Measurements from ENCODE around the gene PPP1R9B. TPM values are rescaled to one million over a fixed set of nuclear protein-coding genes. Genes with fewer than 3 reads are reported as not detected.

The PPP1R9B gene
- total RNA-seq, 6 experiments from 2014 or later: 9.9 to 18.1 (median 12.0) TPM

GRCh38 chr17:50118828-50119218 lies 31.7 kb downstream of the PPP1R9B start:
- 60% methylated on average over 1 of the region's 4 CpGs for WGBS (ENCODE audit: insufficient coverage, low coverage, low lambda C conversion rate, missing lambda C conversion rate)
- Histone ChIP-seq H3K36me3 (no peaks in the 10 kb centered on the region), H3K4me3 (no peak overlapping the region), H3K4me1 (peaks cover 0 to 13% (median 0%) of the 10 kb centered on the region in 4 donors), H3K9me3 (no peaks in the 10 kb centered on the region), H3K27ac (no peak overlapping the region), H3K27me3 (no peaks in the 10 kb centered on the region)
- intact Hi-C loops (cut with DNase I): loop anchor here (10.0 kb wide), 1 partner anchor 46 kb away; the partner anchor contains the start of gene SGCA (in 2 of the 2)
- no peak for DNase-seq
- ATAC-seq: no peak
- TF ChIP-seq POLR2A (IDR thresholded peaks at IDR 0.05): no peak
- TF ChIP-seq CTCF (IDR thresholded peaks at IDR 0.05): no peak

DNA sequence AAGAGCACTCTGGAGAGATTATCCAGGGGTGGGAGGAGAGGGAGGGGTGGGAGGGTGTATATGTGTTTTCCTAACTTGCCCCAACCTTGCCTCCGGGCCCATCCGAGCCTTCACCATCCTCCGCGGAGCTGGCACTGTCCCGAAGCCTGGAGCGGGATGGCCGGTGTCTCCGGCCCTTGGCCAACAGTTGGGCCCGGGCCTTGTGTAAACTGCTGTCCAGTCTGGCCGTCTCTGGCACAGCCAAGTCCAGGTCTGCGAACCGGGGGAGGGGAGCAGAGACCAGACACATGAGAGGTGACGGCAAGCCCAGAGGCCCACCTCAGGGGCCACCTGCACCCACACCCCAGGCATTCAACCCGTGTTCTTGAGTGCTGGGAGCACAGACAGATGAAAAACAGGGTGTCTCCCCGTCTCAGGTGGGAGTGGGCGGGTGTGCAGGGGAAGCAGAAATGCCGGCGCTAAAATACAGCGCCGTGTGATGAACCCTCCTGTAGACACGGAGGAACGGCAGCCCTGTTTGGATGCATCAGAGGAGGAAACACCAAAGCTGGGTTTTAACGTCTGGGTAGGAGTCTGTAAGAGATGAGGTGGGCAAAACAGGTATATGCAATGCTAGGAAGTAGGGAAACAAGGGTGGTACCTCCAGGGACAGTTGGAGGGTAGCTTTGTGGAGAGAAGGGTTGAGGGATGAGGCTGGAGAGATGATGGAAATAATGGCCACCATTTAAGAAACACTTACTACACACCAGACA lies 32.2 kb downstream of the PPP1R9B start:
- Histone ChIP-seq H3K27ac (no peak overlapping the region), H3K9me3 (no peaks in the 10 kb centered on the region), H3K4me3 (no peak overlapping the region), H3K4me1 (peaks cover 0 to 13% (median 0%) of the 10 kb centered on the region in 4 donors), H3K36me3 (no peaks in the 10 kb centered on the region), H3K27me3 (no peaks in the 10 kb centered on the region)
- intact Hi-C loops (cut with DNase I): loop anchor here (10.0 kb wide), 1 partner anchor 47 kb away; the partner anchor contains the start of gene SGCA (in 2 of the 2)
- peak in 2 of 4 donors; percentile 9 to 20 for ATAC-seq
- 61% methylated on average over 12 of the region's 23 CpGs for WGBS (ENCODE audit: insufficient coverage, low coverage, low lambda C conversion rate, missing lambda C conversion rate)
- TF ChIP-seq CTCF (IDR thresholded peaks at IDR 0.05) (no peak), POLR2A (IDR thresholded peaks at IDR 0.05) (no peak)
- no peak for DNase-seq

DNA sequence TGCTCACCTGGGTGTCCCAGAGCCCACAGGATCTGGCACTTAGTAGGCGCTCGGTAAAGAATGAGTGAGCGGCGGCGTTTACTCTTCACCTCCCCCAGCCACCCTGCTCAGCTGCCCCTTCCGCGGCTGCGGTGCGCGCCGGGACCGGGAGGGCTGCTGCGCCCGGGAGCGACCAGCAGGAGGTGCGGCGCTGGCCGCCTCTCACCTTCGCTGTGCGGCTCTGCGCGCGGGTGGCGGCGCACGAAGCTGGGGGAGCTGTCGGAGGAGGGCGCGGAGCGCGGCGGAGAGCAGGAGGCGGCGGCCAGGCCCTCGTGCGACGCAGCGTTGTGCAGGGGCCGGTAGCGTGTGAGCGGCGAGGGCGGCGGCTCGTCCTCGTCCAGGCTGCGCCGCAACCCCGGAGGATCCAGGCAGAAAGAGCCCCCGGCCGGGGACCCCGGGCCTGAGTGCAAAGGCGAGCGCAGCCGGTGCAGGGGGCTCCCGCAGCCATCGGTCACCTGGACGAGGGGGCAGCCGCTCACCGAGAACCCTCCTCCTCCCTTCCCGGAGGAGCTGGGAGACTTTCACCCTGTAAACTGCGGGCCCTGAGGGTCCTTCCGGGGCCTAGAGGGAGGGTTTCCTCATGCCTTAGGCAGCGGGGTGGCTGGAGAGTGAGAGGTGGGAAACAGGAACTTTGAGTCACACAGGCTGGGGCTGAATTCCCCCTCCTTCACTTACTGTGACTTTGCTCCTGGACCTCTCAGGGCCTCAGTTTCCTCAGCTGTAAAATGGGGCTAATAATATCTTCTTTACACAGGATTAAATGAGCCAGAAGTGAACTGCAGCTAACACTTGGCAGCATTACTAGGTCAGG lies 33.0 kb downstream of the PPP1R9B start:
- intact Hi-C loops (cut with DNase I): loop anchor here (10.0 kb wide), 1 partner anchor 47 kb away; the partner anchor contains the start of gene SGCA (in 2 of the 2)
- no peak overlapping the region for H3K27ac ChIP-seq
- peak in 2 of 3 donors; percentile 59 to 70 for DNase-seq

More for the DNA sequence above, 33.0 kb downstream of the PPP1R9B start:
- Histone ChIP-seq H3K36me3 (no peaks in the 10 kb centered on the region), H3K4me3 (no peak overlapping the region), H3K27me3 (no peaks in the 10 kb centered on the region), H3K4me1 (peaks cover 0 to 16% (median 1%) of the 10 kb centered on the region in 4 donors), H3K9me3 (no peaks in the 10 kb centered on the region)
- peak; percentile 77 to 82 (median 78) for ATAC-seq
- TF ChIP-seq POLR2A (IDR thresholded peaks at IDR 0.05) (no peak), CTCF (IDR thresholded peaks at IDR 0.05) (peak; percentile 58 to 73 (median 66))
- WGBS (ENCODE audit: insufficient coverage, low coverage, low lambda C conversion rate, missing lambda C conversion rate): 21% methylated on average over 23 of the region's 64 CpGs
